K562 (cell line): ENCODE data around the gene HMGXB3. TPM values are rescaled to one million over a fixed set of nuclear protein-coding genes. Genes with fewer than 3 reads are reported as not detected.

ENCODE experiments used
- ARNT ChIP-seq, 2 experiments: fragments of 450-650 bp; IDR thresholded peaks; 2 replicates each; pipeline ENCODE4 v1.6.1; 2016; ENCODE audit warnings: mild to moderate bottlenecking in 1 of 2
- BDP1 ChIP-seq: IDR thresholded peaks from 3 replicates; pipeline ENCODE4 v1.6.1; 2011; ENCODE audit not compliant: insufficient read length, insufficient read depth
- CBFA2T2 ChIP-seq: fragments of 450-650 bp; conservative IDR thresholded peaks from 2 replicates; pipeline ENCODE4 v1.6.1; 2017; ENCODE audit warnings: mild to moderate bottlenecking
- CBFA2T3 ChIP-seq: fragments of 450-650 bp; IDR thresholded peaks from 2 replicates; pipeline ENCODE4 v1.6.1; 2017
- CC2D1A ChIP-seq: fragments of 450-650 bp; IDR thresholded peaks from 2 replicates; pipeline ENCODE4 v1.6.1; 2017; ENCODE audit warnings: mild to moderate bottlenecking
- CHCHD3 ChIP-seq: fragments of 250-450 bp; sonication (Bioruptor Pico); IDR thresholded peaks from 2 replicates; pipeline ENCODE4 v2.1.2; 2022; ENCODE audit warnings: mild to moderate bottlenecking
- EHMT2 ChIP-seq: fragments of 450-650 bp; IDR thresholded peaks from 2 replicates; pipeline ENCODE4 v1.6.1; 2018; ENCODE audit warnings: antibody characterized with exemption
- EP300 ChIP-seq: IDR thresholded peaks from 2 replicates; pipeline ENCODE4 v1.6.1; 2012; ENCODE audit warnings: low read length, improper control_type of control experiment
- EP400 ChIP-seq: fragments of 450-650 bp; IDR thresholded peaks from 2 replicates; pipeline ENCODE4 v1.6.1; 2017; ENCODE audit warnings: antibody characterized with exemption, mild to moderate bottlenecking, moderate library complexity
- GATAD2A ChIP-seq: fragments of 450-650 bp; IDR thresholded peaks from 2 replicates; pipeline ENCODE4 v1.6.1; 2017
- MAZ ChIP-seq, 2 experiments: fragments of 450-650 bp in 1 of 2; sonication (generic) in 1 of 2; formaldehyde crosslinking; IDR thresholded peaks in 1 of 2; conservative IDR thresholded peaks in 1 of 2; 2 replicates each; pipeline versions ENCODE4 v1.4.0 to v1.5.0; 2020; ENCODE audit warnings: mild to moderate bottlenecking in 1 of 2, missing genetic modification reagents in 1 of 2
- MCM3 ChIP-seq: fragments of 450-650 bp; IDR thresholded peaks from 2 replicates; pipeline ENCODE4 v1.6.1; 2016
- NCOA1 ChIP-seq: fragments of 450-650 bp; IDR thresholded peaks from 2 replicates; pipeline ENCODE4 v1.6.1; 2016; ENCODE audit warnings: low read depth
- NCOR1 ChIP-seq: fragments of 450-650 bp; IDR thresholded peaks from 2 replicates; pipeline ENCODE4 v1.6.1; 2016; ENCODE audit warnings: mild to moderate bottlenecking, moderate library complexity
- PHB2 ChIP-seq: fragments of 450-650 bp; IDR thresholded peaks from 2 replicates; pipeline ENCODE4 v1.6.1; 2017; ENCODE audit warnings: low read depth
- RUNX1 ChIP-seq: sonication (generic); IDR thresholded peaks from 2 replicates; pipeline ENCODE4 v1.6.1; 2016; ENCODE audit warnings: antibody characterized with exemption, low read depth
- SOX6 ChIP-seq: fragments of 450-650 bp; IDR thresholded peaks from 2 replicates; pipeline ENCODE4 v1.6.1; 2014; ENCODE audit warnings: mild to moderate bottlenecking
- ZBTB7A ChIP-seq: IDR thresholded peaks from 2 replicates; pipeline ENCODE4 v1.6.1; 2011; ENCODE audit warnings: low read depth, mild to moderate bottlenecking, low read length, moderate library complexity, borderline replicate concordance; ENCODE audit not compliant: control insufficient read depth
- polyA plus RNA-seq, 8 experiments: library from polyadenylated mRNA; depleted of rRNA in 4 of 8; stranded (reverse) in 5 of 8; unstranded in 3 of 8; fragments of >200 nt; fragmentation: Nextera tagmentation in 2 of 8; fragmentation: Illumina TruSeq in 1 of 8; extraction: Ambion mirVana in 2 of 8; extraction: Trizol in 1 of 8; gene quantifications; 2 replicates each; pipeline versions ENCODE4 v1.2.1 to v1.2.3, GENCODE V29; 2011 to 2014; ENCODE audit warnings: inconsistent platforms in 1 of 8, missing spikeins in 1 of 8
- total RNA-seq, 7 experiments: library from RNA; depleted of rRNA in 6 of 7; stranded (reverse); fragments of >200 nt in 6 of 7; fragmentation: Illumina TruSeq in 2 of 7; extraction: Trizol in 2 of 7; gene quantifications; 2 replicates each; pipeline versions ENCODE4 v1.2.1 to v1.2.3, GENCODE V29; 2011 to 2021; ENCODE audit warnings: low replicate concordance in 1 of 7
- TF ChIP-seq, protein P1 (sequence below), 3 experiments: fragments of 200-800 bp in 1 of 3; fragments of 250-450 bp in 1 of 3; fragments of 450-650 bp in 1 of 3; sonication (Bioruptor Pico) in 1 of 3; sonication (Bioruptor generic) in 1 of 3; formaldehyde crosslinking in 1 of 3; IDR thresholded peaks; 2 replicates each; pipeline versions ENCODE4 v1.6.1 to v1.8.0; 2016 to 2022; ENCODE audit warnings: mild to moderate bottlenecking in 2 of 3, missing genetic modification characterization in 2 of 3, missing compliant biosample characterization in 1 of 3, moderate library complexity in 1 of 3
- TF ChIP-seq, protein P2 (sequence below): fragments of 200-800 bp; sonication (Bioruptor generic); IDR thresholded peaks from 2 replicates; pipeline ENCODE4 v1.6.1; 2017; ENCODE audit warnings: missing genetic modification characterization, missing compliant biosample characterization
- TF ChIP-seq, protein P3 (sequence below), 2 experiments: fragments of 450-650 bp; conservative IDR thresholded peaks; 2 replicates each; pipeline ENCODE4 v1.6.1; 2017; ENCODE audit warnings: mild to moderate bottlenecking in 2 of 2, moderate library complexity in 2 of 2
- TF ChIP-seq, protein P4 (sequence below): sonication (generic); formaldehyde crosslinking; IDR thresholded peaks from 2 replicates; pipeline ENCODE4 v1.8.0; 2022; ENCODE audit warnings: mild to moderate bottlenecking, missing genetic modification reagents

The HMGXB3 gene
- total and polyA plus RNA-seq, 9 of the 15 experiments (the other 6 are each of a cell fraction or from before 2014, with no cell fraction given): 1.8 to 44.1 (median 32.2) TPM

DNA sequence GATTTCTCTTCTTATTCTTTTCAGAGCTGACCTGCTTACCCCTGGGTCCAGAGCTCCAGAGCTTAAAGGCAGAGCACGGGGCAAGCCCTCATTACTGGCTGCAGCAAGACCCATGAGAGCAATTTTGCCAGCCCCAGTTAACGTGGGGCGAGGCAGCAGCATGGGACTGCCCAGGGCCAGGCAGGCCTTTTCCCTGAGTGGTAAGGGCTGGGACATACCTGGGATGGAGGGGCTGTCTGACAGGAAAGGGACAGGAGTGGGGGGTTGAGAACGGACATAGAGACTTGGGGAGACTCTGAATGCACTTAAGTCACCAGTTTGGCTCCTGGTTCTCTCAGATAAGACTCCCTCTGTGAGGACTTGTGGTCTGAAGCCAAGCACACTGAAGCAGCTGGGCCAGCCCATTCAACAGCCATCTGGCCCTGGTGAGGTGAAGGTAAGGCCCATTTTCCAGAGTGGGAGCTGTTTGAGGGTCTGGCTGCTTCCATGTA, 26.2 kb downstream of the HMGXB3 start (continued):
- TF ChIP-seq, protein P1, sequence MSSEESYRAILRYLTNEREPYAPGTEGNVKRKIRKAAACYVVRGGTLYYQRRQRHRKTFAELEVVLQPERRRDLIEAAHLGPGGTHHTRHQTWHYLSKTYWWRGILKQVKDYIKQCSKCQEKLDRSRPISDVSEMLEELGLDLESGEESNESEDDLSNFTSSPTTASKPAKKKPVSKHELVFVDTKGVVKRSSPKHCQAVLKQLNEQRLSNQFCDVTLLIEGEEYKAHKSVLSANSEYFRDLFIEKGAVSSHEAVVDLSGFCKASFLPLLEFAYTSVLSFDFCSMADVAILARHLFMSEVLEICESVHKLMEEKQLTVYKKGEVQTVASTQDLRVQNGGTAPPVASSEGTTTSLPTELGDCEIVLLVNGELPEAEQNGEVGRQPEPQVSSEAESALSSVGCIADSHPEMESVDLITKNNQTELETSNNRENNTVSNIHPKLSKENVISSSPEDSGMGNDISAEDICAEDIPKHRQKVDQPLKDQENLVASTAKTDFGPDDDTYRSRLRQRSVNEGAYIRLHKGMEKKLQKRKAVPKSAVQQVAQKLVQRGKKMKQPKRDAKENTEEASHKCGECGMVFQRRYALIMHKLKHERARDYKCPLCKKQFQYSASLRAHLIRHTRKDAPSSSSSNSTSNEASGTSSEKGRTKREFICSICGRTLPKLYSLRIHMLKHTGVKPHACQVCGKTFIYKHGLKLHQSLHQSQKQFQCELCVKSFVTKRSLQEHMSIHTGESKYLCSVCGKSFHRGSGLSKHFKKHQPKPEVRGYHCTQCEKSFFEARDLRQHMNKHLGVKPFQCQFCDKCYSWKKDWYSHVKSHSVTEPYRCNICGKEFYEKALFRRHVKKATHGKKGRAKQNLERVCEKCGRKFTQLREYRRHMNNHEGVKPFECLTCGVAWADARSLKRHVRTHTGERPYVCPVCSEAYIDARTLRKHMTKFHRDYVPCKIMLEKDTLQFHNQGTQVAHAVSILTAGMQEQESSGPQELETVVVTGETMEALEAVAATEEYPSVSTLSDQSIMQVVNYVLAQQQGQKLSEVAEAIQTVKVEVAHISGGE (CRISPR knock-in tag; IDR thresholded peaks at IDR 0.05): 0 out of 6 replicates have a peak, but pooled peaks of 1 of the 3 experiments have one; percentile 31
- TF ChIP-seq CHCHD3 (CRISPR knock-in tag): no peak
- TF ChIP-seq ARNT (IDR thresholded peaks at IDR 0.05): peak; percentile 25 to 52; a peak in 2 of 4 replicates
- peak; percentile 87 for TF ChIP-seq NCOR1
- TF ChIP-seq ZBTB7A: peak; percentile 65; the same call in 1 of the 2 replicates
- TF ChIP-seq EP300: peak; percentile 75; the same call in 1 of the 2 replicates
- peak; percentile 46; the same call in 1 of the 2 replicates for TF ChIP-seq NCOA1
- peak; percentile 77; the same call in 1 of the 2 replicates for TF ChIP-seq GATAD2A
- peak; percentile 42; the same call in 1 of the 2 replicates for TF ChIP-seq SOX6
- TF ChIP-seq EP400: 0 out of 2 replicates have a peak, but pooled peaks have one; percentile 19
- TF ChIP-seq CBFA2T3: peak; percentile 95
- TF ChIP-seq EHMT2: peak; percentile 43; the same call in 1 of the 2 replicates
- TF ChIP-seq PHB2: 0 out of 2 replicates have a peak, but pooled peaks have one; percentile 44
- TF ChIP-seq, protein P2, sequence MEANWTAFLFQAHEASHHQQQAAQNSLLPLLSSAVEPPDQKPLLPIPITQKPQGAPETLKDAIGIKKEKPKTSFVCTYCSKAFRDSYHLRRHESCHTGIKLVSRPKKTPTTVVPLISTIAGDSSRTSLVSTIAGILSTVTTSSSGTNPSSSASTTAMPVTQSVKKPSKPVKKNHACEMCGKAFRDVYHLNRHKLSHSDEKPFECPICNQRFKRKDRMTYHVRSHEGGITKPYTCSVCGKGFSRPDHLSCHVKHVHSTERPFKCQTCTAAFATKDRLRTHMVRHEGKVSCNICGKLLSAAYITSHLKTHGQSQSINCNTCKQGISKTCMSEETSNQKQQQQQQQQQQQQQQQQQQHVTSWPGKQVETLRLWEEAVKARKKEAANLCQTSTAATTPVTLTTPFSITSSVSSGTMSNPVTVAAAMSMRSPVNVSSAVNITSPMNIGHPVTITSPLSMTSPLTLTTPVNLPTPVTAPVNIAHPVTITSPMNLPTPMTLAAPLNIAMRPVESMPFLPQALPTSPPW: peak; percentile 42; the same call in 1 of the 2 replicates
- TF ChIP-seq MAZ (CRISPR knock-in tag; conservative IDR thresholded peaks at IDR 0.05 in 1 of 2, IDR thresholded peaks at IDR 0.05 in 1 of 2): peak; percentile 23 to 26; a peak in 1 of 4 replicates
- TF ChIP-seq, protein P3, sequence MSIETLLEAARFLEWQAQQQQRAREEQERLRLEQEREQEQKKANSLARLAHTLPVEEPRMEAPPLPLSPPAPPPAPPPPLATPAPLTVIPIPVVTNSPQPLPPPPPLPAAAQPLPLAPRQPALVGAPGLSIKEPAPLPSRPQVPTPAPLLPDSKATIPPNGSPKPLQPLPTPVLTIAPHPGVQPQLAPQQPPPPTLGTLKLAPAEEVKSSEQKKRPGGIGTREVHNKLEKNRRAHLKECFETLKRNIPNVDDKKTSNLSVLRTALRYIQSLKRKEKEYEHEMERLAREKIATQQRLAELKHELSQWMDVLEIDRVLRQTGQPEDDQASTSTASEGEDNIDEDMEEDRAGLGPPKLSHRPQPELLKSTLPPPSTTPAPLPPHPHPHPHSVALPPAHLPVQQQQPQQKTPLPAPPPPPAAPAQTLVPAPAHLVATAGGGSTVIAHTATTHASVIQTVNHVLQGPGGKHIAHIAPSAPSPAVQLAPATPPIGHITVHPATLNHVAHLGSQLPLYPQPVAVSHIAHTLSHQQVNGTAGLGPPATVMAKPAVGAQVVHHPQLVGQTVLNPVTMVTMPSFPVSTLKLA (conservative IDR thresholded peaks at IDR 0.05): peak; percentile 27 to 46; a peak in 2 of 4 replicates
- TF ChIP-seq CBFA2T2: peak; percentile 92
- TF ChIP-seq CC2D1A: peak; percentile 60; the same call in 1 of the 2 replicates
- no peak for TF ChIP-seq MCM3
- TF ChIP-seq, protein P4, sequence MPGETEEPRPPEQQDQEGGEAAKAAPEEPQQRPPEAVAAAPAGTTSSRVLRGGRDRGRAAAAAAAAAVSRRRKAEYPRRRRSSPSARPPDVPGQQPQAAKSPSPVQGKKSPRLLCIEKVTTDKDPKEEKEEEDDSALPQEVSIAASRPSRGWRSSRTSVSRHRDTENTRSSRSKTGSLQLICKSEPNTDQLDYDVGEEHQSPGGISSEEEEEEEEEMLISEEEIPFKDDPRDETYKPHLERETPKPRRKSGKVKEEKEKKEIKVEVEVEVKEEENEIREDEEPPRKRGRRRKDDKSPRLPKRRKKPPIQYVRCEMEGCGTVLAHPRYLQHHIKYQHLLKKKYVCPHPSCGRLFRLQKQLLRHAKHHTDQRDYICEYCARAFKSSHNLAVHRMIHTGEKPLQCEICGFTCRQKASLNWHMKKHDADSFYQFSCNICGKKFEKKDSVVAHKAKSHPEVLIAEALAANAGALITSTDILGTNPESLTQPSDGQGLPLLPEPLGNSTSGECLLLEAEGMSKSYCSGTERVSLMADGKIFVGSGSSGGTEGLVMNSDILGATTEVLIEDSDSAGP: no peak
- no peak for TF ChIP-seq BDP1
- 0 out of 2 replicates have a peak, but pooled peaks have one; percentile 40 for TF ChIP-seq RUNX1
